ENCODE data around the gene RAB11FIP4.

GRCh38 chr17:31466096-31466760 is 74.8 kb downstream of the RAB11FIP4 start:
- no peak for TF ChIP-seq CTCF (IDR thresholded peaks at IDR 0.05; ENCODE audit: low read depth, low read length)
- TF ChIP-seq POLR2A (IDR thresholded peaks at IDR 0.05; ENCODE audit: extremely low read depth, insufficient read length): no peak

Measured in NB4 (cell line).